Tibial artery (tissue), 4 donors: Measurements from ENCODE around the gene PFKL.

Experiments used
- DNase-seq, 2 donors: peaks; one replicate each; pipeline ENCODE4 v3.0.0-alpha.2; 2019
- H3K27ac ChIP-seq, 2 donors: fragments of 200-600 bp; sonication (generic) in 1 of 2; 1 replicate in 1 of 2; 2 replicates in 1 of 2; pipeline ENCODE4 v1.5.1; 2018 to 2019; ENCODE audit warnings: mild to moderate bottlenecking in 1 of 2
- H3K27me3 ChIP-seq, 2 donors: fragments of 200-600 bp; sonication (generic) in 1 of 2; one replicate each; pipeline versions ENCODE4 v1.5.1 to v1.6.0; 2016 to 2019
- H3K36me3 ChIP-seq, 3 donors: fragments of 200-600 bp; sonication (generic) in 2 of 3; one replicate each; pipeline ENCODE4 v1.5.1; 2016 to 2019; ENCODE audit warnings: mild to moderate bottlenecking in 2 of 3
- H3K4me1 ChIP-seq, 4 donors: fragments of 200-600 bp; sonication (generic) in 2 of 4; 1 replicate in 3 of 4; 2 replicates in 1 of 4; pipeline ENCODE4 v1.5.1; 2016 to 2019
- H3K4me3 ChIP-seq, 2 donors: fragments of 200-600 bp; sonication (generic) in 1 of 2; 1 replicate in 1 of 2; 2 replicates in 1 of 2; pipeline ENCODE4 v1.5.1; 2018 to 2019; ENCODE audit warnings: mild to moderate bottlenecking in 2 of 2
- H3K9me3 ChIP-seq, 3 donors: fragments of 200-600 bp; sonication (generic) in 1 of 3; one replicate each; pipeline ENCODE4 v1.5.1; 2016 to 2019
- CTCF ChIP-seq, 2 experiments: fragments of 200-600 bp in 1 of 2; fragments of 450-650 bp in 1 of 2; IDR thresholded peaks; one replicate each; pipeline ENCODE4 v1.5.1; 2017 to 2019; ENCODE audit warnings: antibody characterized with exemption in 2 of 2, mild to moderate bottlenecking in 1 of 2, moderate library complexity in 1 of 2
- intact Hi-C: fragments of 100-400 bp; cut with DNase I; formaldehyde crosslinking; loops from one replicate; pipeline ENCODE4 v1.15.0; 2023; ENCODE audit warnings: low total_unique reads

PFKL gene

GRCh38 chr21:44314561-44314960, 14.7 kb downstream of the PFKL start:
- no peak overlapping the region for H3K27ac ChIP-seq
- DNase-seq: no peak
- no peaks in the 10 kb centered on the region for H3K27me3 ChIP-seq
- intact Hi-C loops: no loop called here
- H3K9me3 ChIP-seq: no peaks in the 10 kb centered on the region
- H3K4me3 ChIP-seq: no peak overlapping the region
- H3K4me1 ChIP-seq: no peaks in the 10 kb centered on the region
- no peak for TF ChIP-seq CTCF (IDR thresholded peaks at IDR 0.05)
- peaks cover 29 to 99% (median 87%) of the 10 kb centered on the region in 3 donors for H3K36me3 ChIP-seq

- H3K27ac ChIP-seq: no peak overlapping the region
- H3K4me1 ChIP-seq: no peaks in the 10 kb centered on the region
- H3K36me3 ChIP-seq: peaks cover 32 to 100% (median 95%) of the 10 kb centered on the region in 3 donors
- DNase-seq: no peak
- no peaks in the 10 kb centered on the region for H3K27me3 ChIP-seq
- no peak overlapping the region for H3K4me3 ChIP-seq
- H3K9me3 ChIP-seq: no peaks in the 10 kb centered on the region
- intact Hi-C loops: no loop called here
- TF ChIP-seq CTCF (IDR thresholded peaks at IDR 0.05): no peak
Observed at GRCh38 chr21:44315691-44316203, 15.9 kb downstream of the PFKL start.

- no peak for DNase-seq
- Histone ChIP-seq H3K36me3 (peaks cover 25 to 100% (median 95%) of the 10 kb centered on the region in 3 donors), H3K9me3 (no peaks in the 10 kb centered on the region), H3K27me3 (no peaks in the 10 kb centered on the region), H3K4me3 (no peak overlapping the region), H3K27ac (no peak overlapping the region), H3K4me1 (no peaks in the 10 kb centered on the region)
- intact Hi-C loops: no loop called here
- no peak for TF ChIP-seq CTCF (IDR thresholded peaks at IDR 0.05)
Observed at GRCh38 chr21:44316277-44316900, 16.5 kb downstream of the PFKL start.

GRCh38 chr21:44317241-44317782, 17.5 kb downstream of the PFKL start:
- H3K9me3 ChIP-seq: no peaks in the 10 kb centered on the region
- no peak for DNase-seq
- H3K4me1 ChIP-seq: no peaks in the 10 kb centered on the region
- no peak overlapping the region for H3K4me3 ChIP-seq
- peaks cover 22 to 100% (median 95%) of the 10 kb centered on the region in 3 donors for H3K36me3 ChIP-seq
- H3K27ac ChIP-seq: no peak overlapping the region
- intact Hi-C loops: no loop called here
- no peaks in the 10 kb centered on the region for H3K27me3 ChIP-seq
- TF ChIP-seq CTCF (IDR thresholded peaks at IDR 0.05): no peak

- H3K4me1 ChIP-seq: no peaks in the 10 kb centered on the region
- no peak for TF ChIP-seq CTCF (IDR thresholded peaks at IDR 0.05)
- H3K4me3 ChIP-seq: no peak overlapping the region
- H3K27ac ChIP-seq: no peak overlapping the region
- intact Hi-C loops: no loop called here
- no peak for DNase-seq
- H3K36me3 ChIP-seq: peaks cover 18 to 100% (median 93%) of the 10 kb centered on the region in 3 donors
- no peaks in the 10 kb centered on the region for H3K9me3 ChIP-seq
- no peaks in the 10 kb centered on the region for H3K27me3 ChIP-seq
Observed at GRCh38 chr21:44317871-44318270, 18.0 kb downstream of the PFKL start.
